Astrocyte (in vitro differentiated cells and primary cell): ENCODE results near the gene CFAP58. TPM values are rescaled to one million over a fixed set of nuclear protein-coding genes. Genes with fewer than 3 reads are reported as not detected.

Experiments used
- DNase-seq: peaks from one replicate; pipeline ENCODE4 v3.0.0-alpha.2; 2010; ENCODE audit warnings: low read depth
- FAIRE-seq: peaks from 2 replicates; lab custom pipeline; 2011; peaks lifted over from hg19 to GRCh38; lab: Jason Lieb, UNC
- H2AFZ ChIP-seq: 2 replicates; pipeline ENCODE4 v1.6.0; 2012; ENCODE audit warnings: low read depth, low read length, inconsistent platforms
- H3K27ac ChIP-seq: 2 replicates; pipeline ENCODE4 v1.5.1; 2011; ENCODE audit warnings: low read depth, low read length, inconsistent platforms
- H3K27me3 ChIP-seq: 2 replicates; pipeline ENCODE4 v1.6.0; 2011; ENCODE audit warnings: low read length, inconsistent platforms; ENCODE audit not compliant: insufficient read depth
- H3K36me3 ChIP-seq: 2 replicates; pipeline ENCODE4 v1.5.1; 2011; ENCODE audit warnings: low read length, inconsistent platforms; ENCODE audit not compliant: insufficient read depth
- H3K4me1 ChIP-seq: 2 replicates; pipeline ENCODE4 v1.5.1; 2011; ENCODE audit warnings: low read length, inconsistent platforms; ENCODE audit not compliant: insufficient read depth
- H3K4me2 ChIP-seq: 2 replicates; pipeline ENCODE4 v1.6.0; 2012; ENCODE audit warnings: low read length, inconsistent platforms
- H3K4me3 ChIP-seq: 2 replicates; pipeline ENCODE4 v1.5.1; 2011; ENCODE audit warnings: low read depth, mild to moderate bottlenecking, low read length, inconsistent platforms; ENCODE audit not compliant: insufficient read depth
- H3K79me2 ChIP-seq: 2 replicates; pipeline ENCODE4 v1.6.0; 2012; ENCODE audit warnings: mild to moderate bottlenecking, low read length, inconsistent platforms; ENCODE audit not compliant: insufficient read depth
- H3K9ac ChIP-seq: 2 replicates; pipeline ENCODE4 v1.6.0; 2012; ENCODE audit warnings: mild to moderate bottlenecking, low read length, inconsistent platforms
- H3K9me3 ChIP-seq: 2 replicates; pipeline ENCODE4 v1.5.1; 2012; ENCODE audit warnings: low read depth, mild to moderate bottlenecking, low read length, inconsistent platforms; ENCODE audit not compliant: insufficient read depth
- H4K20me1 ChIP-seq: 2 replicates; pipeline ENCODE4 v1.6.0; 2012; ENCODE audit warnings: low read length, inconsistent platforms; ENCODE audit not compliant: insufficient read depth
- H3K27ac Mint-ChIP-seq: one replicate; pipeline ENCODE4 v1.8.0; 2021; ENCODE audit warnings: mild to moderate bottlenecking, mixed read lengths; ENCODE audit not compliant: unreplicated experiment
- H3K27me3 Mint-ChIP-seq: one replicate; pipeline ENCODE4 v1.8.0; 2021; ENCODE audit warnings: low read depth, mixed read lengths; ENCODE audit not compliant: unreplicated experiment
- H3K36me3 Mint-ChIP-seq: one replicate; pipeline ENCODE4 v1.8.0; 2021; ENCODE audit warnings: low read depth, mixed read lengths; ENCODE audit not compliant: unreplicated experiment
- H3K4me1 Mint-ChIP-seq: one replicate; pipeline ENCODE4 v1.8.0; 2021; ENCODE audit warnings: low read depth, mixed read lengths; ENCODE audit not compliant: unreplicated experiment
- H3K4me3 Mint-ChIP-seq: one replicate; pipeline ENCODE4 v1.8.0; 2021; ENCODE audit warnings: mild to moderate bottlenecking, moderate library complexity, mixed read lengths; ENCODE audit not compliant: unreplicated experiment
- H3K9me3 Mint-ChIP-seq: one replicate; pipeline ENCODE4 v1.8.0; 2021; ENCODE audit warnings: mild to moderate bottlenecking, mixed read lengths; ENCODE audit not compliant: unreplicated experiment
- CTCF ChIP-seq: IDR thresholded peaks from 2 replicates; pipeline ENCODE4 v1.5.1; 2011; ENCODE audit warnings: low read depth, mild to moderate bottlenecking, inconsistent platforms, low read length, moderate library complexity; ENCODE audit not compliant: insufficient read depth
- EZH2 ChIP-seq: IDR thresholded peaks from 2 replicates; pipeline ENCODE4 v1.6.1; 2012; ENCODE audit warnings: mild to moderate bottlenecking, low read length, inconsistent platforms; ENCODE audit not compliant: insufficient read depth
- total RNA-seq: library from RNA; stranded (reverse); gene quantifications from 2 replicates; pipeline ENCODE4 v1.2.1, GENCODE V29; 2021

The CFAP58 gene
- total RNA-seq, 1 donor from 2014 or later, result 0.86 TPM

DNA sequence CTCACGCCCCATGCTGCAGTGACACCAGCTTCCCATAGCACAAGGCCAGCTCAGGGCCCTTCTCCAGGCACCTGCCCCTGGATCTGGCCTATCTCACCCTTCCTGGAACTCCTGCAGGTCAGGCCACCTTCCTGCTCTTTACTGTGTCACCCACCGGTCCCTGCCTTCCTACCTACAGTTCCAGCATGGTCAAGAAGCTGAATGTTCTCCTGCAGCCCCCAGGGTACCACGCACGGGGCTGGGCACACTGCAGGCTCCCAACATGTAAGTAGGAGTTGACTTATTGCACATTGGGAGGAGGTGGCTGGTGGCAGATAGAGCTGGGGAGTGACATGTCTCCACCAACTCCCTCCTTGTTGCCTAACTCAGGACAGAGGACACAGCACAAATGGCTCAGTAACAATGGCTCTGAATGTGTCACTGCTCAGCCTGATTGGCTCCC, 29.9 kb upstream of the CFAP58 start:
- no peak overlapping the region for H3K4me3 ChIP-seq
- no peak overlapping the region for H3K4me2 ChIP-seq
- no peaks in the 10 kb centered on the region for H3K9me3 ChIP-seq
- FAIRE-seq (no peak), DNase-seq (no peak)
- Mint-ChIP-seq H3K36me3 (peaks cover 7% of the 10 kb centered on the region), H3K27ac (no peak overlapping the region), H3K9me3 (peaks cover 2% of the 10 kb centered on the region), H3K4me3 (no peak overlapping the region), H3K4me1 (peaks cover 49% of the 10 kb centered on the region), H3K27me3 (no peaks in the 10 kb centered on the region)
- no peak overlapping the region for H3K9ac ChIP-seq
- H3K4me1 ChIP-seq, result peaks cover 54% of the 10 kb centered on the region
- H3K79me2 ChIP-seq, result peaks cover 100% of the 10 kb centered on the region
- H2AFZ ChIP-seq, result no peak overlapping the region
- H4K20me1 ChIP-seq, result peaks cover 94% of the 10 kb centered on the region
- no peak for TF ChIP-seq EZH2
- no peak for TF ChIP-seq CTCF
- no peaks in the 10 kb centered on the region for H3K27me3 ChIP-seq
- H3K27ac ChIP-seq, result no peak overlapping the region
- H3K36me3 ChIP-seq, result no peaks in the 10 kb centered on the region

GRCh38 chr10:104324221-104324686, 29.4 kb upstream of the CFAP58 start:
- Mint-ChIP-seq H3K36me3 (peaks cover 7% of the 10 kb centered on the region), H3K4me1 (peaks cover 52% of the 10 kb centered on the region), H3K4me3 (no peak overlapping the region), H3K27ac (no peak overlapping the region), H3K27me3 (no peaks in the 10 kb centered on the region), H3K9me3 (peaks cover 2% of the 10 kb centered on the region)
- FAIRE-seq (no peak), DNase-seq (no peak)
- peaks cover 56% of the 10 kb centered on the region for H3K4me1 ChIP-seq
- no peaks in the 10 kb centered on the region for H3K27me3 ChIP-seq
- H3K36me3 ChIP-seq, result no peaks in the 10 kb centered on the region
- H3K4me3 ChIP-seq, result no peak overlapping the region
- no peak overlapping the region for H2AFZ ChIP-seq
- H3K9me3 ChIP-seq, result no peaks in the 10 kb centered on the region
- no peak overlapping the region for H3K9ac ChIP-seq
- H3K4me2 ChIP-seq, result no peak overlapping the region
- peaks cover 90% of the 10 kb centered on the region for H4K20me1 ChIP-seq
- TF ChIP-seq EZH2, result no peak
- TF ChIP-seq CTCF, result no peak
- no peak overlapping the region for H3K27ac ChIP-seq
- H3K79me2 ChIP-seq, result peaks cover 100% of the 10 kb centered on the region

- H3K79me2 ChIP-seq, result peaks cover 94% of the 10 kb centered on the region
- Mint-ChIP-seq H3K9me3 (peaks cover 2% of the 10 kb centered on the region), H3K27me3 (no peaks in the 10 kb centered on the region), H3K36me3 (peaks cover 4% of the 10 kb centered on the region), H3K27ac (no peak overlapping the region), H3K4me3 (no peak overlapping the region), H3K4me1 (peaks cover 51% of the 10 kb centered on the region)
- no peak overlapping the region for H3K4me2 ChIP-seq
- no peak overlapping the region for H2AFZ ChIP-seq
- peaks cover 89% of the 10 kb centered on the region for H4K20me1 ChIP-seq
- no peaks in the 10 kb centered on the region for H3K9me3 ChIP-seq
- no peak for DNase-seq
- peaks cover 57% of the 10 kb centered on the region for H3K4me1 ChIP-seq
- H3K27ac ChIP-seq, result no peak overlapping the region
- H3K9ac ChIP-seq, result no peak overlapping the region
- FAIRE-seq, result no peak
- no peak overlapping the region for H3K4me3 ChIP-seq
- TF ChIP-seq CTCF (no peak), EZH2 (no peak)
- no peaks in the 10 kb centered on the region for H3K27me3 ChIP-seq
- H3K36me3 ChIP-seq, result no peaks in the 10 kb centered on the region
Measured at GRCh38 chr10:104324931-104325330, 28.7 kb upstream of the CFAP58 start.
